HEK293 (cell line): ENCODE measurements around the gene TEPSIN.

Source experiments
- HOXA7 ChIP-seq: sonication (generic); formaldehyde crosslinking; IDR thresholded peaks from 2 replicates; pipeline ENCODE4 v1.8.1; 2022; ENCODE audit warnings: missing genetic modification reagents, borderline replicate concordance
- KLF1 ChIP-seq: fragments of 450-650 bp; formaldehyde crosslinking; IDR thresholded peaks from 2 replicates; pipeline ENCODE4 v1.5.1; 2016; ENCODE audit warnings: missing biosample characterization, missing genetic modification characterization
- KLF7 ChIP-seq: fragments of 450-650 bp; formaldehyde crosslinking; IDR thresholded peaks from 2 replicates; pipeline ENCODE4 v1.5.1; 2016; ENCODE audit warnings: missing biosample characterization, missing genetic modification characterization, borderline replicate concordance
- SP7 ChIP-seq: fragments of 450-650 bp; formaldehyde crosslinking; IDR thresholded peaks from 2 replicates; pipeline ENCODE4 v1.5.1; 2016; ENCODE audit warnings: missing biosample characterization, missing genetic modification characterization
- YY1 ChIP-seq: fragments of 450-650 bp; formaldehyde crosslinking; IDR thresholded peaks from 2 replicates; pipeline ENCODE4 v1.5.1; 2018; ENCODE audit warnings: missing biosample characterization, missing genetic modification characterization
- ZBTB21 ChIP-seq: fragments of 450-650 bp; formaldehyde crosslinking; IDR thresholded peaks from 2 replicates; pipeline ENCODE4 v1.5.1; 2017; ENCODE audit warnings: missing biosample characterization, missing genetic modification characterization
- ZBTB8A ChIP-seq: fragments of 450-650 bp; formaldehyde crosslinking; IDR thresholded peaks from 2 replicates; pipeline ENCODE4 v1.5.1; 2016; ENCODE audit warnings: missing biosample characterization, missing genetic modification characterization
- ZNF112 ChIP-seq: fragments of 450-650 bp; formaldehyde crosslinking; IDR thresholded peaks from 2 replicates; pipeline ENCODE4 v1.5.0; 2017; ENCODE audit warnings: missing biosample characterization, missing genetic modification characterization
- ZNF155 ChIP-seq: fragments of 450-650 bp; formaldehyde crosslinking; IDR thresholded peaks from 2 replicates; pipeline ENCODE4 v1.5.1; 2016; ENCODE audit warnings: missing biosample characterization, missing genetic modification characterization
- ZNF174 ChIP-seq: fragments of 450-650 bp; formaldehyde crosslinking; IDR thresholded peaks from 2 replicates; pipeline ENCODE4 v1.5.0; 2017; ENCODE audit warnings: missing biosample characterization, mild to moderate bottlenecking, missing genetic modification characterization
- ZNF18 ChIP-seq: fragments of 450-650 bp; formaldehyde crosslinking; IDR thresholded peaks from 2 replicates; pipeline ENCODE4 v1.5.1; 2016; ENCODE audit warnings: missing biosample characterization, missing genetic modification characterization
- ZNF280D ChIP-seq: fragments of 450-650 bp; formaldehyde crosslinking; IDR thresholded peaks from 2 replicates; pipeline ENCODE4 v1.5.1; 2016; ENCODE audit warnings: missing biosample characterization, missing genetic modification characterization
- ZNF426 ChIP-seq: fragments of 450-650 bp; formaldehyde crosslinking; IDR thresholded peaks from 2 replicates; pipeline ENCODE4 v1.5.1; 2017; ENCODE audit warnings: missing biosample characterization, missing genetic modification characterization, mild to moderate bottlenecking, inconsistent platforms, moderate library complexity
- ZNF513 ChIP-seq: fragments of 450-650 bp; IDR thresholded peaks from 2 replicates; pipeline ENCODE4 v1.5.1; 2018; ENCODE audit warnings: missing biosample characterization, missing genetic modification characterization
- ZNF585B ChIP-seq: fragments of 450-650 bp; formaldehyde crosslinking; IDR thresholded peaks from 2 replicates; pipeline ENCODE4 v1.5.1; 2016; ENCODE audit warnings: missing biosample characterization, missing genetic modification characterization
- ZNF629 ChIP-seq: fragments of 450-650 bp; formaldehyde crosslinking; IDR thresholded peaks from 2 replicates; pipeline ENCODE4 v1.5.1; 2017; ENCODE audit warnings: missing biosample characterization, missing genetic modification characterization
- ZNF660 ChIP-seq: fragments of 450-650 bp; IDR thresholded peaks from 2 replicates; pipeline ENCODE4 v1.5.1; 2018; ENCODE audit warnings: missing biosample characterization, mild to moderate bottlenecking, missing genetic modification characterization
- ZNF777 ChIP-seq: fragments of 450-650 bp; formaldehyde crosslinking; IDR thresholded peaks from 2 replicates; pipeline ENCODE4 v1.5.1; 2017; ENCODE audit warnings: missing biosample characterization, missing genetic modification characterization, borderline replicate concordance
- ZNF785 ChIP-seq: fragments of 450-650 bp; formaldehyde crosslinking; IDR thresholded peaks from 2 replicates; pipeline ENCODE4 v1.5.1; 2016; ENCODE audit warnings: missing biosample characterization, missing genetic modification characterization
- ZSCAN30 ChIP-seq: fragments of 450-650 bp; IDR thresholded peaks from 2 replicates; pipeline ENCODE4 v1.5.1; 2018; ENCODE audit warnings: missing biosample characterization, mild to moderate bottlenecking, missing genetic modification characterization, moderate library complexity
- ZXDB ChIP-seq: fragments of 450-650 bp; formaldehyde crosslinking; IDR thresholded peaks from 2 replicates; pipeline ENCODE4 v1.5.1; 2016; ENCODE audit warnings: missing biosample characterization, missing genetic modification characterization
- TF ChIP-seq, protein P1 (sequence below): fragments of 450-650 bp; formaldehyde crosslinking; IDR thresholded peaks from 2 replicates; pipeline ENCODE4 v1.5.1; 2016; ENCODE audit warnings: missing biosample characterization, missing genetic modification characterization
- TF ChIP-seq, protein P2 (sequence below): fragments of 450-650 bp; formaldehyde crosslinking; IDR thresholded peaks from 2 replicates; pipeline ENCODE4 v1.5.1; 2017; ENCODE audit warnings: missing biosample characterization, missing genetic modification characterization
- TF ChIP-seq, protein P3 (sequence below): fragments of 450-650 bp; formaldehyde crosslinking; IDR thresholded peaks from 2 replicates; pipeline ENCODE4 v1.5.1; 2016; ENCODE audit warnings: missing biosample characterization, missing genetic modification characterization, borderline replicate concordance
- TF ChIP-seq, protein P4 (sequence below): fragments of 450-650 bp; formaldehyde crosslinking; IDR thresholded peaks from 2 replicates; pipeline ENCODE4 v1.5.1; 2017; ENCODE audit warnings: missing biosample characterization, mild to moderate bottlenecking, missing genetic modification characterization, moderate library complexity

Gene TEPSIN

GRCh38 chr17:81222906-81223761, 15.7 kb downstream of the TEPSIN start, which contains the start of gene CEP131 (continued):
- TF ChIP-seq, protein P1, sequence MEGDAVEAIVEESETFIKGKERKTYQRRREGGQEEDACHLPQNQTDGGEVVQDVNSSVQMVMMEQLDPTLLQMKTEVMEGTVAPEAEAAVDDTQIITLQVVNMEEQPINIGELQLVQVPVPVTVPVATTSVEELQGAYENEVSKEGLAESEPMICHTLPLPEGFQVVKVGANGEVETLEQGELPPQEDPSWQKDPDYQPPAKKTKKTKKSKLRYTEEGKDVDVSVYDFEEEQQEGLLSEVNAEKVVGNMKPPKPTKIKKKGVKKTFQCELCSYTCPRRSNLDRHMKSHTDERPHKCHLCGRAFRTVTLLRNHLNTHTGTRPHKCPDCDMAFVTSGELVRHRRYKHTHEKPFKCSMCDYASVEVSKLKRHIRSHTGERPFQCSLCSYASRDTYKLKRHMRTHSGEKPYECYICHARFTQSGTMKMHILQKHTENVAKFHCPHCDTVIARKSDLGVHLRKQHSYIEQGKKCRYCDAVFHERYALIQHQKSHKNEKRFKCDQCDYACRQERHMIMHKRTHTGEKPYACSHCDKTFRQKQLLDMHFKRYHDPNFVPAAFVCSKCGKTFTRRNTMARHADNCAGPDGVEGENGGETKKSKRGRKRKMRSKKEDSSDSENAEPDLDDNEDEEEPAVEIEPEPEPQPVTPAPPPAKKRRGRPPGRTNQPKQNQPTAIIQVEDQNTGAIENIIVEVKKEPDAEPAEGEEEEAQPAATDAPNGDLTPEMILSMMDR (tag by site-specific recombination) = peak; percentile 37; the same call in 1 of the 2 replicates
- peak; percentile 68 for TF ChIP-seq KLF1 (tag by site-specific recombination)
- TF ChIP-seq KLF7 = no peak
- no peak for TF ChIP-seq ZNF280D (tag by site-specific recombination)
- TF ChIP-seq ZNF174 (tag by site-specific recombination) = no peak
- peak; percentile 48; the same call in 1 of the 2 replicates for TF ChIP-seq ZNF629 (tag by site-specific recombination)
- TF ChIP-seq ZNF513 = no peak
- TF ChIP-seq ZNF18 (tag by site-specific recombination) = no peak
- TF ChIP-seq ZBTB21 = no peak
- TF ChIP-seq ZSCAN30 (tag by site-specific recombination) = no peak
- no peak for TF ChIP-seq ZNF112 (tag by site-specific recombination)
- no peak for TF ChIP-seq YY1 (tag by site-specific recombination)
- TF ChIP-seq ZNF585B (tag by site-specific recombination) = no peak
- TF ChIP-seq ZNF660 = 0 out of 2 replicates have a peak, but pooled peaks have one; percentile 58
- TF ChIP-seq ZXDB = no peak
- TF ChIP-seq ZBTB8A = peak; percentile 19; the same call in 1 of the 2 replicates
- peak; percentile 75 for TF ChIP-seq SP7 (tag by site-specific recombination)
- TF ChIP-seq ZNF155 = no peak
- TF ChIP-seq ZNF426 (tag by site-specific recombination) = no peak
- TF ChIP-seq HOXA7 (CRISPR knock-in tag) = no peak
- TF ChIP-seq, protein P2, sequence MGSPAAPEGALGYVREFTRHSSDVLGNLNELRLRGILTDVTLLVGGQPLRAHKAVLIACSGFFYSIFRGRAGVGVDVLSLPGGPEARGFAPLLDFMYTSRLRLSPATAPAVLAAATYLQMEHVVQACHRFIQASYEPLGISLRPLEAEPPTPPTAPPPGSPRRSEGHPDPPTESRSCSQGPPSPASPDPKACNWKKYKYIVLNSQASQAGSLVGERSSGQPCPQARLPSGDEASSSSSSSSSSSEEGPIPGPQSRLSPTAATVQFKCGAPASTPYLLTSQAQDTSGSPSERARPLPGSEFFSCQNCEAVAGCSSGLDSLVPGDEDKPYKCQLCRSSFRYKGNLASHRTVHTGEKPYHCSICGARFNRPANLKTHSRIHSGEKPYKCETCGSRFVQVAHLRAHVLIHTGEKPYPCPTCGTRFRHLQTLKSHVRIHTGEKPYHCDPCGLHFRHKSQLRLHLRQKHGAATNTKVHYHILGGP (tag by site-specific recombination) = no peak
- no peak for TF ChIP-seq ZNF785 (tag by site-specific recombination)
- TF ChIP-seq, protein P3, sequence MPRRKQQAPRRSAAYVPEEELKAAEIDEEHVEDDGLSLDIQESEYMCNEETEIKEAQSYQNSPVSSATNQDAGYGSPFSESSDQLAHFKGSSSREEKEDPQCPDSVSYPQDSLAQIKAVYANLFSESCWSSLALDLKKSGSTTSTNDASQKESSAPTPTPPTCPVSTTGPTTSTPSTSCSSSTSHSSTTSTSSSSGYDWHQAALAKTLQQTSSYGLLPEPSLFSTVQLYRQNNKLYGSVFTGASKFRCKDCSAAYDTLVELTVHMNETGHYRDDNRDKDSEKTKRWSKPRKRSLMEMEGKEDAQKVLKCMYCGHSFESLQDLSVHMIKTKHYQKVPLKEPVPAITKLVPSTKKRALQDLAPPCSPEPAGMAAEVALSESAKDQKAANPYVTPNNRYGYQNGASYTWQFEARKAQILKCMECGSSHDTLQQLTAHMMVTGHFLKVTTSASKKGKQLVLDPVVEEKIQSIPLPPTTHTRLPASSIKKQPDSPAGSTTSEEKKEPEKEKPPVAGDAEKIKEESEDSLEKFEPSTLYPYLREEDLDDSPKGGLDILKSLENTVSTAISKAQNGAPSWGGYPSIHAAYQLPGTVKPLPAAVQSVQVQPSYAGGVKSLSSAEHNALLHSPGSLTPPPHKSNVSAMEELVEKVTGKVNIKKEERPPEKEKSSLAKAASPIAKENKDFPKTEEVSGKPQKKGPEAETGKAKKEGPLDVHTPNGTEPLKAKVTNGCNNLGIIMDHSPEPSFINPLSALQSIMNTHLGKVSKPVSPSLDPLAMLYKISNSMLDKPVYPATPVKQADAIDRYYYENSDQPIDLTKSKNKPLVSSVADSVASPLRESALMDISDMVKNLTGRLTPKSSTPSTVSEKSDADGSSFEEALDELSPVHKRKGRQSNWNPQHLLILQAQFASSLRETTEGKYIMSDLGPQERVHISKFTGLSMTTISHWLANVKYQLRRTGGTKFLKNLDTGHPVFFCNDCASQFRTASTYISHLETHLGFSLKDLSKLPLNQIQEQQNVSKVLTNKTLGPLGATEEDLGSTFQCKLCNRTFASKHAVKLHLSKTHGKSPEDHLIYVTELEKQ = no peak
- TF ChIP-seq ZNF777 = no peak
- TF ChIP-seq, protein P4, sequence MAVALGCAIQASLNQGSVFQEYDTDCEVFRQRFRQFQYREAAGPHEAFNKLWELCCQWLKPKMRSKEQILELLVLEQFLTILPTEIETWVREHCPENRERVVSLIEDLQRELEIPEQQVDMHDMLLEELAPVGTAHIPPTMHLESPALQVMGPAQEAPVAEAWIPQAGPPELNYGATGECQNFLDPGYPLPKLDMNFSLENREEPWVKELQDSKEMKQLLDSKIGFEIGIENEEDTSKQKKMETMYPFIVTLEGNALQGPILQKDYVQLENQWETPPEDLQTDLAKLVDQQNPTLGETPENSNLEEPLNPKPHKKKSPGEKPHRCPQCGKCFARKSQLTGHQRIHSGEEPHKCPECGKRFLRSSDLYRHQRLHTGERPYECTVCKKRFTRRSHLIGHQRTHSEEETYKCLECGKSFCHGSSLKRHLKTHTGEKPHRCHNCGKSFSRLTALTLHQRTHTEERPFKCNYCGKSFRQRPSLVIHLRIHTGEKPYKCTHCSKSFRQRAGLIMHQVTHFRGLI (tag by site-specific recombination) = no peak
